BJ (cell line): ENCODE data around the gene CYB561D1. TPM values are rescaled to one million over a fixed set of nuclear protein-coding genes. Genes with fewer than 3 reads are reported as not detected.

Experiments
- CTCF ChIA-PET: fragments of 350-600 bp; formaldehyde crosslinking; extraction: SDS; loops from one replicate; lab custom pipeline; 2021; ENCODE audit warnings: antibody characterized with exemption, inconsistent platforms; lab: Yijun Ruan, JAX
- POLR2A ChIA-PET: fragments of 300-600 bp; sonication (Branson Sonifier 250); formaldehyde crosslinking; extraction: SDS; loops from one replicate; lab custom pipeline; 2021; ENCODE audit warnings: antibody characterized with exemption; lab: Charles Lee
- DNase-seq: peaks from one replicate; pipeline ENCODE4 v3.0.0-alpha.2; 2011; ENCODE audit warnings: low read depth
- H3K27me3 ChIP-seq: 2 replicates; pipeline ENCODE4 v1.6.0; 2011; ENCODE audit warnings: low read length; ENCODE audit not compliant: control insufficient read depth, insufficient read depth
- H3K36me3 ChIP-seq: 2 replicates; pipeline ENCODE4 v1.5.1; 2011; ENCODE audit warnings: low read length; ENCODE audit not compliant: control insufficient read depth, insufficient read depth
- H3K4me3 ChIP-seq: 2 replicates; pipeline ENCODE4 v1.5.1; 2011; ENCODE audit warnings: low read depth, mild to moderate bottlenecking, control low read depth, low read length
- CTCF ChIP-seq: IDR thresholded peaks from 2 replicates; pipeline ENCODE4 v1.5.1; 2011; ENCODE audit warnings: low read depth, mild to moderate bottlenecking, control low read depth, inconsistent platforms, low read length, moderate library complexity; ENCODE audit not compliant: insufficient read depth
- polyA plus RNA-seq: library from polyadenylated mRNA; depleted of rRNA; stranded (reverse); fragments of >200 nt; gene quantifications from 2 replicates; pipeline ENCODE4 v1.2.3, GENCODE V29; 2011

Gene CYB561D1
- polyA plus RNA-seq, 1 experiment = 10.8 TPM

- ChIA-PET CTCF (interaction anchor here (0.8 to 26.3 kb wide), 12 partner anchors 9 to 253 kb away, joined by 3 to 1371 read pairs (median 5); partner anchors contain the start of genes AMIGO1, ATXN7L2, CYB561D1 and GPR61), POLR2A (no interaction called here)
- Histone ChIP-seq H3K36me3 (no peaks in the 10 kb centered on the region), H3K27me3 (no peaks in the 10 kb centered on the region), H3K4me3 (no peak overlapping the region)
- no peak for DNase-seq
- TF ChIP-seq CTCF = no peak
These were observed 36.7 kb downstream of the CYB561D1 start for GRCh38 chr1:109530457-109531087.

- Histone ChIP-seq H3K36me3 (no peaks in the 10 kb centered on the region), H3K27me3 (no peaks in the 10 kb centered on the region; the same call in 1 of the 2 replicates), H3K4me3 (no peak overlapping the region)
- no peak for DNase-seq
- CTCF ChIA-PET = interaction anchor here (0.6 to 26.3 kb wide), 34 partner anchors 9 to 474 kb away, joined by 3 to 1371 read pairs (median 6); partner anchors contain the start of genes AMIGO1, ATXN7L2, CYB561D1 and GNAI3
- POLR2A ChIA-PET = no interaction called here
- TF ChIP-seq CTCF = no peak
These were observed 37.5 kb downstream of the CYB561D1 start for GRCh38 chr1:109531380-109531779.

GRCh38 chr1:109531826-109532364, 38.0 kb downstream of the CYB561D1 start:
- Histone ChIP-seq H3K4me3 (no peak overlapping the region), H3K36me3 (no peaks in the 10 kb centered on the region), H3K27me3 (no peaks in the 10 kb centered on the region; the same call in 1 of the 2 replicates)
- POLR2A ChIA-PET = no interaction called here
- DNase-seq = no peak
- TF ChIP-seq CTCF = no peak
- CTCF ChIA-PET = interaction anchor here (0.6 to 26.3 kb wide), 51 partner anchors 9 to 473 kb away, joined by 3 to 1371 read pairs (median 5); partner anchors contain the start of genes AHCYL1, AMIGO1, AMPD2 and ATXN7L2

- ChIA-PET POLR2A (interaction anchor here (0.6 to 1.0 kb wide), 2 partner anchors 13 to 33 kb away, joined by 3 read pairs; no protein-coding TSS in a partner anchor), CTCF (interaction anchor here (0.6 to 26.3 kb wide), 69 partner anchors 10 to 713 kb away, joined by 3 to 1371 read pairs (median 4); partner anchors contain the start of genes AHCYL1, AMIGO1, AMPD2 and ATXN7L2)
- peak; percentile 96 for TF ChIP-seq CTCF
- Histone ChIP-seq H3K4me3 (no peak overlapping the region), H3K27me3 (no peaks in the 10 kb centered on the region; the same call in 1 of the 2 replicates), H3K36me3 (no peaks in the 10 kb centered on the region)
- no peak for DNase-seq
These were observed 38.7 kb downstream of the CYB561D1 start for GRCh38 chr1:109532365-109533136.
